ENCODE data around the gene HSBP1. TPM values are rescaled to one million over a fixed set of nuclear protein-coding genes. Genes with fewer than 3 reads are reported as not detected.

HSBP1 gene
- total and polyA plus RNA-seq, 2 of the 4 experiments (the other 2 are of a cell fraction): 8.8 to 65.2 TPM

- Histone ChIP-seq H2AK9ac (replicated peaks; ENCODE audit: low read depth, low read length, poor library complexity) (no peak overlapping the region), H2AFZ (replicated peaks; ENCODE audit: low read length, poor library complexity) (no peak overlapping the region), H3K27me3 (ENCODE audit: control insufficient read depth, insufficient read depth, low read length) (peaks cover 15% of the 10 kb centered on the region), H3K4me1 (ENCODE audit: control insufficient read depth, insufficient read depth, low read length) (no peaks in the 10 kb centered on the region), H3K18ac (ENCODE audit: low read depth, low read length) (no peak overlapping the region), H3K27ac (ENCODE audit: insufficient read depth, low read length) (no peak overlapping the region), H3K9me3 (ENCODE audit: control insufficient read depth, insufficient read depth, low read length) (no peaks in the 10 kb centered on the region), H4K8ac (ENCODE audit: low read depth in 2 of 2, low read length in 2 of 2) (no peak overlapping the region), H3K36me3 (ENCODE audit: control insufficient read depth, insufficient read depth, low read length) (no peaks in the 10 kb centered on the region), H4K5ac (ENCODE audit: low read depth, low read length) (no peak overlapping the region), H2AK5ac (ENCODE audit: low read depth, low read length) (no peak overlapping the region), H3K4me3 (ENCODE audit: insufficient read depth, low read depth, low read length) (no peak overlapping the region), H4K91ac (ENCODE audit: insufficient read depth, low read depth, low read length) (no peak overlapping the region), H2BK20ac (ENCODE audit: low read depth, low read length) (no peak overlapping the region), H3K4ac (ENCODE audit: low read depth, low read length) (no peak overlapping the region), H4K20me1 (ENCODE audit: insufficient read depth, low read length) (no peaks in the 10 kb centered on the region), H2BK120ac (ENCODE audit: low read depth, low read length) (no peak overlapping the region), H3K4me2 (ENCODE audit: low read depth, low read length) (no peak overlapping the region), H3K9ac (ENCODE audit: low read depth, low read length) (no peak overlapping the region), H3K23ac (ENCODE audit: low read depth, low read length) (no peak overlapping the region), H3K79me1 (ENCODE audit: low read depth in 1 of 2, low read length in 2 of 2) (no peaks in the 10 kb centered on the region), H2BK15ac (ENCODE audit: low read depth, low read length) (no peak overlapping the region), H3K9me1 (ENCODE audit: insufficient read depth, low read length) (no peaks in the 10 kb centered on the region), H2BK5ac (ENCODE audit: low read depth, low read length, poor library complexity, severe bottlenecking) (no peak overlapping the region), H3K14ac (replicated peaks; ENCODE audit: low read depth, low read length) (no peak overlapping the region), H3K56ac (ENCODE audit: extremely low read depth, insufficient read depth, low read length) (no peak overlapping the region)
- WGBS, 2 experiments (ENCODE audit: extremely low coverage in 2 of 2, insufficient read length in 1 of 2): no CpG with 5 or more reads among the region's 7 CpGs
- BruUV-seq (replicated peaks): no TSS peak
- in situ Hi-C loops (cut with MboI; ENCODE audit: low sequenced_read_pairs) (loop anchor here (25.0 kb wide), 1 partner anchor 1600 kb away; no protein-coding TSS in a partner anchor), dilution Hi-C loops (cut with HindIII; ENCODE audit: low sequenced_read_pairs, unreplicated experiment) (no loop called here), intact Hi-C loops (cut with micrococcal nuclease) (no loop called here)
- no peak for ATAC-seq (ENCODE audit: low read depth)
- CTCF ChIA-PET: no interaction called here
- no peak for DNase-seq
- POLR2A ChIA-PET (ENCODE audit: unreplicated experiment): no interaction called here
- TF ChIP-seq POLR2A (IDR thresholded peaks at IDR 0.05; ENCODE audit: low read depth, low read length): no peak
- peak; percentile 95 for TF ChIP-seq MAFK (IDR thresholded peaks at IDR 0.05; ENCODE audit: low read depth, low read length)
These were observed 54.9 kb downstream of the HSBP1 start for GRCh38 chr16:83862661-83863060.
